ENCODE data around the gene EPB41L1.

- TF ChIP-seq CTCF (IDR thresholded peaks at IDR 0.05), result no peak
- no peak for TF ChIP-seq REST (IDR thresholded peaks at IDR 0.05; ENCODE audit: insufficient read depth in 1 of 2, low read depth in 2 of 2, low read length in 1 of 2)
- no peak for TF ChIP-seq POLR2AphosphoS5 (IDR thresholded peaks at IDR 0.05; ENCODE audit: low read depth, low read length)
Measured at GRCh38 chr20:36249450-36249849, 94.9 kb downstream of the EPB41L1 start.

All from Panc1 (cell line).